Testis (tissue), 3 donors: ENCODE measurements around the gene RASA3. TPM values are rescaled to one million over a fixed set of nuclear protein-coding genes. Genes with fewer than 3 reads are reported as not detected.

ENCODE experiments used
- DNase-seq: peaks from one replicate; pipeline ENCODE4 v3.0.0-alpha.2; 2019
- H3K27ac ChIP-seq, 2 donors: fragments of 200-600 bp; sonication (generic); one replicate each; pipeline ENCODE4 v1.5.1; 2019
- H3K27me3 ChIP-seq: fragments of 200-600 bp; sonication (generic); one replicate; pipeline ENCODE4 v1.5.1; 2019
- H3K36me3 ChIP-seq: fragments of 200-600 bp; sonication (generic); one replicate; pipeline ENCODE4 v1.5.1; 2017; ENCODE audit warnings: low read depth; ENCODE audit errors: missing control alignments
- H3K4me1 ChIP-seq: fragments of 200-600 bp; sonication (generic); one replicate; pipeline ENCODE4 v1.5.1; 2019
- H3K4me3 ChIP-seq, 2 donors: fragments of 200-600 bp; sonication (generic); one replicate each; pipeline ENCODE4 v1.5.1; 2017 to 2019
- H3K9me3 ChIP-seq: fragments of 200-600 bp; sonication (generic); one replicate; pipeline ENCODE4 v1.5.1; 2017
- CTCF ChIP-seq, 3 experiments: fragments of 450-650 bp in 2 of 3; fragments of 200-600 bp in 1 of 3; sonication (generic) in 1 of 3; IDR thresholded peaks; one replicate each; pipeline ENCODE4 v1.5.1; 2016 to 2019; ENCODE audit warnings: antibody characterized with exemption in 3 of 3, mild to moderate bottlenecking in 2 of 3, moderate library complexity in 1 of 3
- POLR2A ChIP-seq: fragments of 450-650 bp; IDR thresholded peaks from one replicate; pipeline ENCODE4 v1.6.1; 2017; ENCODE audit warnings: antibody characterized with exemption, mild to moderate bottlenecking, moderate library complexity
- WGBS, 2 donors: methylation state at CpG; one replicate each; pipeline ENCODE4 v1.1.5; 2018; 5-methylcytosine and 5-hydroxymethylcytosine counted together
- intact Hi-C: fragments of 100-400 bp; cut with DNase I; formaldehyde crosslinking; loops from one replicate; pipeline ENCODE4 v1.15.1; 2023; ENCODE audit warnings: low total_unique reads
- polyA plus RNA-seq: library from polyadenylated mRNA; stranded (reverse); fragments of 350-450 nt; fragmentation: Illumina TruSeq; extraction: RNeasy Lipid Tissue Mini Kit (QIAGEN cat#74804); gene quantifications from one replicate; pipeline ENCODE4 v1.2.3, GENCODE V29; 2014; ENCODE audit warnings: low read depth, low replicate concordance; ENCODE audit not compliant: insufficient read depth
- total RNA-seq, 2 donors: library from RNA; depleted of rRNA; stranded (reverse); fragments of >200 nt; gene quantifications; one replicate each; pipeline ENCODE4 v1.2.3, GENCODE V29; 2016

RASA3 gene
- total and polyA plus RNA-seq, 3 donors from 2014 or later = 13.2 to 21.6 (median 16.4) TPM

- no peak for TF ChIP-seq CTCF (IDR thresholded peaks at IDR 0.05)
- TF ChIP-seq POLR2A = no peak
- 68 to 75% methylated on average over 23 to 28 of the region's 28 CpGs for WGBS, 2 donors
- no peak for DNase-seq
- H3K4me3 ChIP-seq = no peak overlapping the region
- H3K27me3 ChIP-seq = no peaks in the 10 kb centered on the region
- intact Hi-C loops = loop anchor here (5.0 kb wide), 1 partner anchor 122 kb away; no protein-coding TSS in a partner anchor
- H3K36me3 ChIP-seq = no peaks in the 10 kb centered on the region
- no peak overlapping the region for H3K27ac ChIP-seq
- H3K9me3 ChIP-seq = no peaks in the 10 kb centered on the region
- no peaks in the 10 kb centered on the region for H3K4me1 ChIP-seq
These were observed 193.1 kb downstream of the RASA3 start for GRCh38 chr13:113939129-113939943.

- 41 to 63% methylated on average over 11 of the region's 11 CpGs for WGBS, 2 donors
- Histone ChIP-seq H3K27me3 (no peaks in the 10 kb centered on the region), H3K36me3 (no peaks in the 10 kb centered on the region), H3K4me3 (no peak overlapping the region), H3K27ac (no peak overlapping the region), H3K9me3 (no peaks in the 10 kb centered on the region), H3K4me1 (no peaks in the 10 kb centered on the region)
- no peak for TF ChIP-seq POLR2A
- no peak for TF ChIP-seq CTCF (IDR thresholded peaks at IDR 0.05)
- intact Hi-C loops = loop anchor here (5.0 kb wide), 1 partner anchor 121 kb away; no protein-coding TSS in a partner anchor
- no peak for DNase-seq
These were observed 193.7 kb downstream of the RASA3 start for GRCh38 chr13:113938716-113939115.

GRCh38 chr13:113938246-113938645 is 194.2 kb downstream of the RASA3 start:
- TF ChIP-seq POLR2A (no peak), CTCF (IDR thresholded peaks at IDR 0.05) (no peak)
- DNase-seq = no peak
- intact Hi-C loops = loop anchor here (5.0 kb wide), 1 partner anchor 121 kb away; no protein-coding TSS in a partner anchor

GRCh38 chr13:113937527-113938180 is 194.8 kb downstream of the RASA3 start:
- Histone ChIP-seq H3K4me3 (no peak overlapping the region), H3K36me3 (no peaks in the 10 kb centered on the region), H3K27ac (no peak overlapping the region), H3K4me1 (no peaks in the 10 kb centered on the region), H3K27me3 (no peaks in the 10 kb centered on the region), H3K9me3 (no peaks in the 10 kb centered on the region)
- intact Hi-C loops = loop anchor here (5.0 kb wide), 1 partner anchor 120 kb away; no protein-coding TSS in a partner anchor
- WGBS, 2 donors = 82 to 91% methylated on average over 20 of the region's 20 CpGs
- no peak for DNase-seq
- TF ChIP-seq CTCF (IDR thresholded peaks at IDR 0.05) (no peak), POLR2A (no peak)

More at GRCh38 chr13:113938246-113938645, 194.2 kb downstream of the RASA3 start:
- H3K36me3 ChIP-seq = no peaks in the 10 kb centered on the region
- 61 to 65% methylated on average over 7 of the region's 7 CpGs for WGBS, 2 donors
- no peaks in the 10 kb centered on the region for H3K4me1 ChIP-seq
- H3K4me3 ChIP-seq = no peak overlapping the region
- H3K27me3 ChIP-seq = no peaks in the 10 kb centered on the region
- H3K27ac ChIP-seq = no peak overlapping the region
- H3K9me3 ChIP-seq = no peaks in the 10 kb centered on the region
